ENCODE data around the gene TPP1. TPM values are rescaled to one million over a fixed set of nuclear protein-coding genes. Genes with fewer than 3 reads are reported as not detected.

The TPP1 gene
- total and polyA plus RNA-seq, 10 of the 15 experiments (the other 5 are each of a cell fraction or from before 2014, with no cell fraction given), result 7.5 to 64.6 (median 38.3) TPM

DNA sequence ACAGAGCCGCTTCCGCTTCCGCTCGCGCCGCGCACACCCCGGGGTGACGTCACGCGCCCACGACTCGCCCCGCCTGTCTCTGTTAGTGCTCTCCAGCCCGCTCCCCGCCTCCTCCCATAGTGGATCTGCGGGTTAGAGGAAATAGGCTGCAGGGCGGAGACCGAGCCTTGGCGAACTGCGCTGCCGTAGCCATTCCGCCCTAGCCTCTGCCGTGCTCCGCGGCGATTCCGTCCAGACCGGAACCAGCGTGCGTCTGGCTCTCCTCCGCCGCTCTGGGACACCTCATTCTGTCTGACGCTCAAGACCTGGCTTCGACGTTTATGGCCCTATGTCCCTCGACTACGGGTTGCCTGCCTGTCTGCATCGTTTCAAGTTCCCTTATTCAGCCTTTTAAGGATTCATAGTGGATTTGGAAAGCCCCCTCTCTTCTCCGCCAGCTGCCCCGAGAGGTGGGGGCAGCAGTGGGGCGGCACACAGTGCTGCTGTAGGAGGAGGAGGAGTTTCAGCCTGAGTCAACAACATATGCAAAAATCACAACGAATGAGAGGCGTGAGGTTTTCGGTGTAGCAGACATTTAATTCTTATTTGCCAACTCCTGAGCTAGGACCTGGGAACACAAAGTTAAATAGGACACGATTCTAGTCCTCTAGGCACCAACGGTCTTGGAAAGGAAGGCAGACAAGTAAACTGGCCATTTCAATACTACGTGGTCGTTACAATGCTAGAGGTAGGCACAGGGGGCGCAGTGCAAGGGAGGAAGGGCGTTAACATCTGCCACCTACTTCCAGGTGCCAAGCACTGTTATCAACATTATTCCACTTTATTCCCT is 6.8 kb downstream of the TPP1 start, which contains the start of gene TAF10 (continued):
- TF ChIP-seq, protein P1, sequence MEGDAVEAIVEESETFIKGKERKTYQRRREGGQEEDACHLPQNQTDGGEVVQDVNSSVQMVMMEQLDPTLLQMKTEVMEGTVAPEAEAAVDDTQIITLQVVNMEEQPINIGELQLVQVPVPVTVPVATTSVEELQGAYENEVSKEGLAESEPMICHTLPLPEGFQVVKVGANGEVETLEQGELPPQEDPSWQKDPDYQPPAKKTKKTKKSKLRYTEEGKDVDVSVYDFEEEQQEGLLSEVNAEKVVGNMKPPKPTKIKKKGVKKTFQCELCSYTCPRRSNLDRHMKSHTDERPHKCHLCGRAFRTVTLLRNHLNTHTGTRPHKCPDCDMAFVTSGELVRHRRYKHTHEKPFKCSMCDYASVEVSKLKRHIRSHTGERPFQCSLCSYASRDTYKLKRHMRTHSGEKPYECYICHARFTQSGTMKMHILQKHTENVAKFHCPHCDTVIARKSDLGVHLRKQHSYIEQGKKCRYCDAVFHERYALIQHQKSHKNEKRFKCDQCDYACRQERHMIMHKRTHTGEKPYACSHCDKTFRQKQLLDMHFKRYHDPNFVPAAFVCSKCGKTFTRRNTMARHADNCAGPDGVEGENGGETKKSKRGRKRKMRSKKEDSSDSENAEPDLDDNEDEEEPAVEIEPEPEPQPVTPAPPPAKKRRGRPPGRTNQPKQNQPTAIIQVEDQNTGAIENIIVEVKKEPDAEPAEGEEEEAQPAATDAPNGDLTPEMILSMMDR (IDR thresholded peaks at IDR 0.05 in 2 of 3, conservative IDR thresholded peaks at IDR 0.05 in 1 of 3; ENCODE audit: control insufficient read depth in 2 of 3, extremely low read depth in 1 of 3, insufficient read depth in 1 of 3, low read depth in 3 of 3, low read length in 3 of 3), result peak; percentile 30 to 62 (median 42); a peak in 5 of 6 replicates
- TF ChIP-seq, protein P2, sequence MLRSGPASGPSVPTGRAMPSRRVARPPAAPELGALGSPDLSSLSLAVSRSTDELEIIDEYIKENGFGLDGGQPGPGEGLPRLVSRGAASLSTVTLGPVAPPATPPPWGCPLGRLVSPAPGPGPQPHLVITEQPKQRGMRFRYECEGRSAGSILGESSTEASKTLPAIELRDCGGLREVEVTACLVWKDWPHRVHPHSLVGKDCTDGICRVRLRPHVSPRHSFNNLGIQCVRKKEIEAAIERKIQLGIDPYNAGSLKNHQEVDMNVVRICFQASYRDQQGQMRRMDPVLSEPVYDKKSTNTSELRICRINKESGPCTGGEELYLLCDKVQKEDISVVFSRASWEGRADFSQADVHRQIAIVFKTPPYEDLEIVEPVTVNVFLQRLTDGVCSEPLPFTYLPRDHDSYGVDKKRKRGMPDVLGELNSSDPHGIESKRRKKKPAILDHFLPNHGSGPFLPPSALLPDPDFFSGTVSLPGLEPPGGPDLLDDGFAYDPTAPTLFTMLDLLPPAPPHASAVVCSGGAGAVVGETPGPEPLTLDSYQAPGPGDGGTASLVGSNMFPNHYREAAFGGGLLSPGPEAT (IDR thresholded peaks at IDR 0.05; ENCODE audit: low read depth), result peak; percentile 95
- TF ChIP-seq ZBED1 (IDR thresholded peaks at IDR 0.05; ENCODE audit: borderline replicate concordance) (peak; percentile 39; the same call in 1 of the 2 replicates), EED (IDR thresholded peaks at IDR 0.05; ENCODE audit: low read depth) (peak; percentile 42), TCF12 (IDR thresholded peaks at IDR 0.05; ENCODE audit: low read depth, low read length) (peak; percentile 75; the same call in 1 of the 2 replicates), HDAC6 (IDR thresholded peaks at IDR 0.05; ENCODE audit: unreplicated experiment) (peak; percentile 29), BHLHE40 (IDR thresholded peaks at IDR 0.05; ENCODE audit: borderline replicate concordance in 1 of 2, low read depth in 2 of 2, low read length in 1 of 2) (peak; percentile 54 to 87; a peak in 3 of 4 replicates), ATF7 (IDR thresholded peaks at IDR 0.05; ENCODE audit: low read depth) (peak; percentile 93), NBN (IDR thresholded peaks at IDR 0.05) (peak; percentile 100), TARDBP (IDR thresholded peaks at IDR 0.05; ENCODE audit: borderline replicate concordance) (no peak), EGR1 (IDR thresholded peaks at IDR 0.05; ENCODE audit: borderline replicate concordance in 1 of 2, low read depth in 2 of 2, low read length in 2 of 2) (peak in 1 of 2 experiments; percentile 58; a peak in 2 of 3 replicates), NFYA (IDR thresholded peaks at IDR 0.05; ENCODE audit: borderline replicate concordance, low read depth, low read length) (no peak), JUNB (IDR thresholded peaks at IDR 0.05) (0 out of 2 replicates have a peak, but pooled peaks have one; percentile 10), IRF4 (IDR thresholded peaks at IDR 0.05; ENCODE audit: low read depth, low read length) (no peak), RELA (IDR thresholded peaks at IDR 0.05; ENCODE audit: borderline replicate concordance, partially characterized antibody) (peak; percentile 83), TAF1 (IDR thresholded peaks at IDR 0.05; ENCODE audit: borderline replicate concordance, low read depth, low read length) (peak; percentile 72), SIN3A (IDR thresholded peaks at IDR 0.05; ENCODE audit: low read depth, low read length) (peak; percentile 74; the same call in 1 of the 2 replicates), SRF (IDR thresholded peaks at IDR 0.05; ENCODE audit: low read depth in 2 of 2, low read length in 2 of 2) (0 out of 4 replicates have a peak, but pooled peaks of 1 of the 2 experiments have one; percentile 73), POLR2A (IDR thresholded peaks at IDR 0.05; ENCODE audit: low read depth, low read length) (peak; percentile 96)
- TF ChIP-seq, protein P3, sequence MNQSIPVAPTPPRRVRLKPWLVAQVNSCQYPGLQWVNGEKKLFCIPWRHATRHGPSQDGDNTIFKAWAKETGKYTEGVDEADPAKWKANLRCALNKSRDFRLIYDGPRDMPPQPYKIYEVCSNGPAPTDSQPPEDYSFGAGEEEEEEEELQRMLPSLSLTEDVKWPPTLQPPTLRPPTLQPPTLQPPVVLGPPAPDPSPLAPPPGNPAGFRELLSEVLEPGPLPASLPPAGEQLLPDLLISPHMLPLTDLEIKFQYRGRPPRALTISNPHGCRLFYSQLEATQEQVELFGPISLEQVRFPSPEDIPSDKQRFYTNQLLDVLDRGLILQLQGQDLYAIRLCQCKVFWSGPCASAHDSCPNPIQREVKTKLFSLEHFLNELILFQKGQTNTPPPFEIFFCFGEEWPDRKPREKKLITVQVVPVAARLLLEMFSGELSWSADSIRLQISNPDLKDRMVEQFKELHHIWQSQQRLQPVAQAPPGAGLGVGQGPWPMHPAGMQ (IDR thresholded peaks at IDR 0.05; ENCODE audit: borderline replicate concordance), result no peak
- TF ChIP-seq, protein P4, sequence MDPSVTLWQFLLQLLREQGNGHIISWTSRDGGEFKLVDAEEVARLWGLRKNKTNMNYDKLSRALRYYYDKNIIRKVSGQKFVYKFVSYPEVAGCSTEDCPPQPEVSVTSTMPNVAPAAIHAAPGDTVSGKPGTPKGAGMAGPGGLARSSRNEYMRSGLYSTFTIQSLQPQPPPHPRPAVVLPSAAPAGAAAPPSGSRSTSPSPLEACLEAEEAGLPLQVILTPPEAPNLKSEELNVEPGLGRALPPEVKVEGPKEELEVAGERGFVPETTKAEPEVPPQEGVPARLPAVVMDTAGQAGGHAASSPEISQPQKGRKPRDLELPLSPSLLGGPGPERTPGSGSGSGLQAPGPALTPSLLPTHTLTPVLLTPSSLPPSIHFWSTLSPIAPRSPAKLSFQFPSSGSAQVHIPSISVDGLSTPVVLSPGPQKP (IDR thresholded peaks at IDR 0.05; ENCODE audit: low read depth, low read length), result peak; percentile 87
- TF ChIP-seq, protein P5, sequence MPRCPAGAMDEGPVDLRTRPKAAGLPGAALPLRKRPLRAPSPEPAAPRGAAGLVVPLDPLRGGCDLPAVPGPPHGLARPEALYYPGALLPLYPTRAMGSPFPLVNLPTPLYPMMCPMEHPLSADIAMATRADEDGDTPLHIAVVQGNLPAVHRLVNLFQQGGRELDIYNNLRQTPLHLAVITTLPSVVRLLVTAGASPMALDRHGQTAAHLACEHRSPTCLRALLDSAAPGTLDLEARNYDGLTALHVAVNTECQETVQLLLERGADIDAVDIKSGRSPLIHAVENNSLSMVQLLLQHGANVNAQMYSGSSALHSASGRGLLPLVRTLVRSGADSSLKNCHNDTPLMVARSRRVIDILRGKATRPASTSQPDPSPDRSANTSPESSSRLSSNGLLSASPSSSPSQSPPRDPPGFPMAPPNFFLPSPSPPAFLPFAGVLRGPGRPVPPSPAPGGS (IDR thresholded peaks at IDR 0.05; ENCODE audit: borderline replicate concordance, insufficient read depth, low read depth, low read length, poor library complexity, severe bottlenecking), result peak; percentile 39

All from GM12878 (cell line).